Retina (tissue), 1 donor: ENCODE measurements around the gene JARID2.
A peak's percentile ranks its signal among the peaks of the same experiment; 100 is the strongest.

Experiments
- DNase-seq: peaks from one replicate; pipeline ENCODE4 v3.0.0-alpha.2; 2016

JARID2 gene

GRCh38 chr6:15500078-15500740, 254.3 kb downstream of the JARID2 start:
- DNase-seq, result no peak

DNA sequence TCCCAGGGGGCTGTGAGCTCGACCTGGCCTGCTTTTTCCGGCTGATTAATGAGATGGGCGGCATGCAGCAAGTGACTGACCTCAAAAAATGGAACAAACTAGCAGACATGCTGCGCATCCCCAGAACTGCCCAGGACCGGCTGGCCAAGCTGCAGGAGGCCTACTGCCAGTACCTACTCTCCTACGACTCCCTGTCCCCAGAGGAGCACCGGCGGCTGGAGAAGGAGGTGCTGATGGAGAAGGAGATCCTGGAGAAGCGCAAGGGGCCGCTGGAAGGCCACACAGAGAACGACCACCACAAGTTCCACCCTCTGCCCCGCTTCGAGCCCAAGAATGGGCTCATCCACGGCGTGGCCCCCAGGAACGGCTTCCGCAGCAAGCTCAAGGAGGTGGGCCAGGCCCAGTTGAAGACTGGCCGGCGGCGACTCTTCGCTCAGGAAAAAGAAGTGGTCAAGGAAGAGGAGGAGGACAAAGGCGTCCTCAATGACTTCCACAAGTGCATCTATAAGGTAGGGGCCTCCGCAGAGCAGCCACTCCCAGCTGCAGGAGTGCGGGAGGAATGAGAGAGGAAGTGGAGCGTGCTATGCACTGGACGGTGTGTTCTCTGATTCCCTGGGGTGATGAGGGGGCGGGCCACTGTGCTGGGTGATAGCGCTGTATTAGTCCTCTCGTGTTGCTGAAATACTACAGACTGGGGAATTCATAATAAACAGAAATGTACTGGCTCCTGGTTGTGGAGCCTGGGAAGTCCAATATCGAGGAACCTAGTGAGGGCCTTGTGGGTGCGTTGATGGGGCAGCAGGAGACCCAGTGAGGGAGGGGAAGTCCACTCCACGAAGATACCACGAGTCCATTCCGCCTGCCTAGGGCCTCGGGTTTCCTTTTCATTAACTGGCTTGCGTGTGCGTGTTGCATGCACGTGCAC, 255.3 kb downstream of the JARID2 start:
- DNase-seq, result peak; percentile 49

GRCh38 chr6:15501826-15502445, 256.1 kb downstream of the JARID2 start:
- peak; percentile 44 for DNase-seq

- no peak for DNase-seq
Observed at GRCh38 chr6:15502446-15503345, 256.8 kb downstream of the JARID2 start.

GRCh38 chr6:15503346-15503680, 257.4 kb downstream of the JARID2 start:
- DNase-seq, result no peak

GRCh38 chr6:15504040-15504495, 258.2 kb downstream of the JARID2 start:
- DNase-seq, result no peak

DNA sequence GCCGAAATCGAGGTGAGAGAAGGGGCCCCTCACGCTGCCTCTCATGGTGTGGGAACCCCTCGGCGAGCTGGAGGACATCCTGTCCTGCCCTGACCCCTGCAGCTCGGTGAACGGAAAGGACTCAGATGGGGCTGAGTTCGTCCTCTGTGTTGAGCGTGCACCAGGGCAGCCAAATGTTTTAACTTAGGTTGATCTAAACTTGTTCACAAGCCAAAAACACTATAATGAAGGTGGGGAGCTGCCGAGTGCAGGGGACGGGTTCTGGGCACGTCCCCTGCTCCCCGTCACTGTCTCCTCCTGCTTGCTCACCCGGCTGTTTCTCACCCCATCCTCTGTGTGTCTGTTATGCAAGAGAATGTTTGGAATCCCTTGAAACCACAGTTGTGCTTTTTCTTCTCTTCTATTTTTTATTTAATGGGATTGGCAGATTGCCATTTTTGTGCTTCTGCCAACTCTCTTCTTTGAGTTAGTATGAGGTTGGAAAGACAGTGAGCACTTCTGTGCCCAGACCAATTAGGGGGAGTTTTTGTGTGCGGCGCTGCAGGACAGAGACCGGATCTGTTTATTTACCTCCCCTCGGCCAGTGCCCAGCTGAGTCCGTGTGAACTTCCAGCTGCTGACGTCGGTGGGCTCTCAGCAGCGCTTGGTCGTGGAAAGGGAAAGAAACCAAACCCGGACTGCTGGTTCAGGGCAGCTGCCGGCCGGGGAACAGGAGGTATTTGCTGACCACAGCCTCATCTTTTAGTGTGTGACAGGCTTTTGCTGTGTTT, 258.9 kb downstream of the JARID2 start:
- DNase-seq, result peak; percentile 72

GRCh38 chr6:15505463-15505918, 259.6 kb downstream of the JARID2 start:
- DNase-seq, result no peak

- no peak for DNase-seq
Observed at GRCh38 chr6:15506066-15506465, 260.2 kb downstream of the JARID2 start.

DNA sequence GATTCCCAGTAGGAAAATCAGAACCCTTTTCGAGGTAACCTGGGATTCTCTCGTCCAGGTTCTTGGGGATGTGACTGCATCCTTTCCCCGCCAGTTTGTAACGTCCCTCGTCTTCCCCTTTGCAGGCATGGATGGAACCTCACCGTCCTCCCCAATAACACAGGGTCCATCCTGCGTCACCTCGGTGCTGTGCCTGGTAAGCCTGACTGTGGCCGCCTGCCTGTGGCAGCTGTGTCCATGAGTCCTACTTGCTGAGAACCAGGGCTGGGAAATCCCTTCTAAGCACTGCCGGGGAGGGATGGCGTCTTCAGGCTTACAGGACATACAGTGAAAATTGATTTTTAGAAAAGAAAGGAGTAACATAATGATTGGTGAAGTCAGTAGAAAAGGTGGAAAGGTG, 261.4 kb downstream of the JARID2 start:
- no peak for DNase-seq

GRCh38 chr6:15507746-15508145, 261.9 kb downstream of the JARID2 start:
- DNase-seq, result no peak

DNA sequence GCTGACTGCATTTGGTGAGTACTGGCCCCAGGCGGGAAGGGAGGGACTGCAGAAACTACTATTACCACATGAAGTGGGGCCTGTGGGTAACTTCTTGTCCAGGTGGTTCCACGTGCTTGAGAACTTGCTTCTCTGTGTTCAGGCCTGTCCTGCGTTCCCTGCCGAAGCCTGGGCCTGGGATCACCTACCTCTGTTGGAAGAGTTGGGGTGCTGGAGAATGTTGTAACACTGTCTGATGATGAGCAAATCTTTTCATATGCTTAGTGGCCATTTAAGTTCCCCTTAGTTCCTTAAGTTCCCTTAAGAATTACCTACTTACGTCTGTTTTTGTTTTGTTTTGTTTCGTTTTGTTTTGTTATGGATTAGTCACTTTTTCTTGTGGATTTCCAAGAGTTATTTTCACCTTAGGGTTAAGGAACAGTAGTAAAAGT, 262.6 kb downstream of the JARID2 start:
- no peak for DNase-seq

DNA sequence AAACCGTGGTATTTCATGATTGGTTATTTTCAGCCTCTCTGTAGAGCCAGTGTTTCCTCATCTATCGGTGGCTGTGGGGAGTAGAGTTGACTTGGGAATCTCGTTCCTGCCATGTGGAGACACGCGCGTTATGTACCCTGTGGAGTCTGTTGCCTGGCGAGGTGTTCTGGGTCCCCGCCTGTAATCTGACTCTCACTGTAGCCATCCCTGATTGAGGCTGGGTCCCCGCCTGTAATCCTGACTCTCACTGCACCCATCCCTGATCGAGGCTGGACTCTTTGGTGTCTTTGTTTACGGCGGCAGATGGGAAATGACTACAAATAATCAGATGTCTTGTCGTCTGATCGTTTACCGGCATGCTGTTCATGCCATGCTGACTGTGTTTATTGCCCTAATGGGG, 263.1 kb downstream of the JARID2 start:
- no peak for DNase-seq

DNA sequence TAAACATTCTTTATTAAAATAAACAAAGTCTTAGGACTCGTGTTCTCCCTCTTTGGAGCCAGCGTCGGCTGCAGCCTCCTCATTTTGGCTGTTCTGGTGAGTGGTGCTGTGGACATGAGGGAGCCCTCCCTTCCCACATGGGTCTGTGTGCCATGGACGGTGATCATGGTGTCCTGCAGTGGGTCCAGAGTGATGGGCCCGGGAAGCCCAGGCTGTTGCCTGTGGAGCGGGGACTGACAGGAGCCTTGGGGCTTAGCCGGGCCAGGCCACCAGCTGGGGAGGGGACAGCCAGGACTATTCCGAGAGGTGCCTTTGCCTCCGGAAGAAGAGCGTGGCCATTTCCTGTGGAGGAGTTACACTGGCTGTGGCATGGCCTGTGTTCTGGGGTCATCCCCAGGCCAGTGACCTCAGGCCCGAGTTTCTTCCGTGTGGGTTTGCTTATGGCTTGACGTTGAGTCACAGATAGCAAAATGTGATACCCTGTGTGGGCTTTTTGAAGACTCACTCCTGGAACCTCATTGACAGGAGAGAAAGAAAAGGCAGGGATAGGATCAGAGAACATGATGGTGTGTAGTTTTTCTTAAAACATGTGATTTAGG, 263.6 kb downstream of the JARID2 start:
- DNase-seq, result no peak

GRCh38 chr6:15510121-15510520, 264.3 kb downstream of the JARID2 start:
- no peak for DNase-seq

DNA sequence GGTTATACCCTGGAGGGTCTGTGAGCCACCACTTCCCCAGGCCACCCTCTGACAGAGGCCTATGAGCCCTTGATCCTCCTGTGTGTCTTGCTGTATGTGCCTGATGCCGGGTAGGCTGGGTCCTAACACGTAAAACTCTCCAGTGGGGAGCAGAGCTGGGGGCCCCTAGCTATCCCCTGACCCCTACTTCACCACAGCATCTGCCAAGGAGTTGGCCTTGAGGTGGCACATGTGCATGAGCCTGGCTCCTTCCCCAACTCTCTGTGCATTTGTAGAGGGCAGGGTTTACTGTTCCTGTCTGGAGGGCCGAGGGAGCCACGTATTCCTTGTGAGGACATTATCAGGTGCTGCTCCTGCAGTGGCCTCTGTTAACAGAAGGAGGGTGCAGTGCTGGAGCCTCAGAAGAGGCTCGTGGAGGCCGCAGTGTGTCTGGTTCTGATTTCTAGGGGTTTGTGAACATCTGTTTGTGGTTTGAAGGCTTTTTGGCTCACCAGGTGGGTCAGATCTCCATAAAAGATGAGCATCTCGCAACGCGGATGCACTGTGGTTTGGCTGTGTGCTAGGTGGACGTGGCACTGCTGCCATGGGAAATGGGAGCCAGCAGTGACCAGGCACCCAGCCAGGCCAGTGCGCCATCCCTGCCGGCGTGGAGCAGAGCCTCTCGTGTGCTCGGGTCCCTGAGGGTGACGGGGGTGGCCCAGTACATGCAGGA, 264.8 kb downstream of the JARID2 start:
- no peak for DNase-seq

DNA sequence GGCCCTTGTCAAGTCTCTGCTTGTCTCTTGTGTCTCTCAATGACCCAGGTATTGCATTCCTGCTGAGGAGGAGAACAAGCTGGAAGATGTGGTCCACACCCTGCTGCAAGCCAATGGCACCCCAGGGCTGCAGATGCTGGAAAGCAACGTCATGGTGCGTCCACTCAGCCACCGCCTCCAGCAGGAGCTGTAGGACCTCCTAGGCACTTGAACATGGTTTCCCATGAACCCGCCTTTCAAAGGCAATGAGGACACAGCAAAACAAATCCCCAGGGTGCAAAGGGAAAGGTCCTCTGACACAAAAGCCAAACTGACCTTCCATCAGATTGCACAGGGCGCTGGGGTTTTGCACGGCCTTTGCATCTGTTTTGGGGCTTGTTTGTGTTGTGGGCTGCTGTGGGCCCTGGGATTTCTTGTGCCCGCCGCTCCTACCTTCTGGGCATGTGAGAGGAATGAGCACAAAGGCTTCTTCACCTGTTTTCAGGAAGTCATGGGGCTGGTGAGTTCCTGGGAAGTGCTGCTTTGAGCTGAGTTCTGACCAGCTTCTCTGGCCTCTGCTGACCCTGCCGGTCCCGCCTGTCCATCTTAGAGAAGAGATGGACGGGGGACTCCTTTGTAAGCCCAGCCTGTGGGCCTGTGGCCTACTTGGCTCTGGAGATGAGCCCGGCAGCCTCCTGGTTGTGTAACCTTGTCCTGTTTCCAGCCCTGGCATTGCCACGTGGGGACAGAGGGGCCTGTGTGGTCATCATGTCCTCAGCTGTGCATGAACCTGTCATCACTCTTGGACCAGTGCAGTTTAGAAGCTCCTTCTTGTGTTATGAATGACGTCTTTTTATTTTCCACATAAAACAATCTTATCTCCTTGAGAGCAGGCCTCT, 265.6 kb downstream of the JARID2 start:
- DNase-seq, result no peak

GRCh38 chr6:15512126-15512525, 266.3 kb downstream of the JARID2 start:
- DNase-seq, result peak; percentile 47

DNA sequence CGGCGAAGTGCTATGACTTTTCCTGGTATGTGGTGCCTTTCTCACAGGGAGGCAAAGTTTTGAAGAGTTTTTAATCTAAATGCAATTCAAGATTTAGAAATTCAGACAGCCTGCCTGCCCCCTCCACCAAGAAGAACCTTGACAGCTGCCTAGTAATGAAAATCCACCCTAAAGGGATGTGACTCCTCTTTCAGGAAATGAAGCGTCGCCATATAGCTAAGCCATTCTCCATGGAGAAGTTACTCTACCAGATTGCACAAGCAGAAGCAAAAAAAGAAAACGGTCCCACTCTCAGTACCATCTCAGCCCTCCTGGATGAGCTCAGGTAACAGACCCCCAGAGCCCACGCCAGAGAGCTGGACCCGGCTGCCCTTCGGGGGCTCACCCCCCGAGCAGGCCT, 266.9 kb downstream of the JARID2 start:
- no peak for DNase-seq
